Measurements from ENCODE around the gene PFKP.

Gene PFKP

GRCh38 chr10:3069876-3070275, 2.5 kb downstream of the PFKP start:
- no peak for DNase-seq (ENCODE audit: low spot score)

GRCh38 chr10:3071405-3072198, 4.3 kb downstream of the PFKP start:
- no peak for DNase-seq (ENCODE audit: low spot score)

- DNase-seq (ENCODE audit: low spot score), result no peak
Measured at GRCh38 chr10:3072641-3073360, 5.5 kb downstream of the PFKP start.

- peak; percentile 67 for DNase-seq (ENCODE audit: low spot score)
Measured at GRCh38 chr10:3074145-3074665, 6.9 kb downstream of the PFKP start.

- DNase-seq (ENCODE audit: low spot score), result no peak
Measured at GRCh38 chr10:3074985-3075600, 7.7 kb downstream of the PFKP start.

- no peak for DNase-seq (ENCODE audit: low spot score)
Measured at GRCh38 chr10:3076138-3076537, 8.8 kb downstream of the PFKP start.

GRCh38 chr10:3077509-3077908, 10.2 kb downstream of the PFKP start:
- no peak for DNase-seq (ENCODE audit: low spot score)

- peak; percentile 85 for DNase-seq (ENCODE audit: low spot score)
Measured at GRCh38 chr10:3077940-3078630, 10.7 kb downstream of the PFKP start.

- DNase-seq (ENCODE audit: low spot score), result no peak
Measured at GRCh38 chr10:3081383-3081981, 14.1 kb downstream of the PFKP start.

- DNase-seq (ENCODE audit: low spot score), result no peak
Measured at GRCh38 chr10:3082290-3082689, 14.9 kb downstream of the PFKP start.

- DNase-seq (ENCODE audit: low spot score), result no peak
Measured at GRCh38 chr10:3085785-3086567, 18.6 kb downstream of the PFKP start.

- DNase-seq (ENCODE audit: low spot score), result no peak
Measured at GRCh38 chr10:3090388-3090787, 23.0 kb downstream of the PFKP start.

GRCh38 chr10:3090914-3091787, 23.8 kb downstream of the PFKP start:
- DNase-seq (ENCODE audit: low spot score), result peak; percentile 79

GRCh38 chr10:3091921-3092320, 24.6 kb downstream of the PFKP start:
- no peak for DNase-seq (ENCODE audit: low spot score)

- DNase-seq (ENCODE audit: low spot score), result no peak
Measured at GRCh38 chr10:3093996-3094395, 26.6 kb downstream of the PFKP start.

- no peak for DNase-seq (ENCODE audit: low spot score)
Measured at GRCh38 chr10:3094609-3095036, 27.3 kb downstream of the PFKP start.

- DNase-seq (ENCODE audit: low spot score), result no peak
Measured at GRCh38 chr10:3095373-3096139, 28.2 kb downstream of the PFKP start.

- DNase-seq (ENCODE audit: low spot score), result no peak
Measured at GRCh38 chr10:3096149-3096548, 28.8 kb downstream of the PFKP start.

GRCh38 chr10:3097160-3097559, 29.8 kb downstream of the PFKP start:
- DNase-seq (ENCODE audit: low spot score), result no peak

Measured in cerebellar cortex (tissue), 1 donor.